Type B pancreatic cell (in vitro differentiated cells): ENCODE results near the gene YPEL2. TPM values are rescaled to one million over a fixed set of nuclear protein-coding genes. Genes with fewer than 3 reads are reported as not detected.

ENCODE experiments used
- DNase-seq: peaks from one replicate; pipeline ENCODE4 v3.0.0; 2021; ENCODE audit warnings: mixed read lengths; ENCODE audit not compliant: unreplicated experiment; ENCODE audit errors: extremely low spot score
- H3K27ac Mint-ChIP-seq: 2 replicates; pipeline ENCODE4 v1.8.0; 2021; ENCODE audit warnings: mild to moderate bottlenecking, mixed read lengths
- H3K27me3 Mint-ChIP-seq: 2 replicates; pipeline ENCODE4 v1.8.0; 2021; ENCODE audit warnings: mixed read lengths
- H3K36me3 Mint-ChIP-seq: 2 replicates; pipeline ENCODE4 v1.8.0; 2021; ENCODE audit warnings: mixed read lengths
- H3K4me1 Mint-ChIP-seq: one replicate; pipeline ENCODE4 v1.8.0; 2021; ENCODE audit warnings: mixed read lengths; ENCODE audit not compliant: unreplicated experiment
- H3K4me3 Mint-ChIP-seq: 2 replicates; pipeline ENCODE4 v1.8.0; 2021; ENCODE audit warnings: mild to moderate bottlenecking, mixed read lengths
- H3K9me3 Mint-ChIP-seq: 2 replicates; pipeline ENCODE4 v1.8.0; 2021; ENCODE audit warnings: mixed read lengths
- CTCF ChIP-seq: fragments of 200-600 bp; sonication (generic); conservative IDR thresholded peaks from 2 replicates; pipeline ENCODE4 v1.5.0; 2021; ENCODE audit warnings: antibody characterized with exemption, mild to moderate bottlenecking
- total RNA-seq: library from RNA; stranded (reverse); gene quantifications from 2 replicates; pipeline ENCODE4 v1.2.1, GENCODE V29; 2021; ENCODE audit warnings: low replicate concordance

YPEL2 gene
- total RNA-seq, 1 donor from 2014 or later = 14.7 TPM

GRCh38 chr17:59399914-59400313 is 68.5 kb downstream of the YPEL2 start:
- Mint-ChIP-seq H3K27ac (peak overlapping the region; percentile 23), H3K4me1 (peaks cover 19% of the 10 kb centered on the region), H3K4me3 (no peak overlapping the region), H3K9me3 (no peaks in the 10 kb centered on the region), H3K27me3 (no peaks in the 10 kb centered on the region), H3K36me3 (peaks cover 21% of the 10 kb centered on the region)
- DNase-seq = no peak
- TF ChIP-seq CTCF = no peak

GRCh38 chr17:59400858-59401257 is 69.4 kb downstream of the YPEL2 start:
- TF ChIP-seq CTCF = no peak
- Mint-ChIP-seq H3K4me3 (peak overlapping the region; percentile 34), H3K36me3 (peaks cover 21% of the 10 kb centered on the region), H3K27ac (no peak overlapping the region), H3K27me3 (no peaks in the 10 kb centered on the region), H3K4me1 (peaks cover 21% of the 10 kb centered on the region), H3K9me3 (no peaks in the 10 kb centered on the region)
- DNase-seq = no peak

DNA sequence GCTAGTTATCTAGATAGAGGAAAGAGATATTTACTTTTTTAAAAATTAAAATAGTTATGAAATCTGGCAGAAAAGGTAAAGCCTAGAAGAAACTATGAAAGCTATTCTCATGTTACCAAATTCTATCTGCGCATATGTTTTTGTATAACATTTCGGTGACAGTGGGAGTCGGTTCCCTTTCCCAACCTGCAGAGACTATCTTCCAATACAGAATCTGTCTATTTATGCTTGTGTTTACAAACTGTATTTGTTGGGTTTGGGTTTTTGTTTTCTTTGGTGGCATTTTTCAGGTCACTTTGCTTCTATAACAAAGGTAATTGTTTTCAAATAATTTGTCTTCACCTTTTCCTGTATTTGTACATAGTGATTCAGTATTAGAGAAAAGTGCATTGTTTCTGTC is 69.8 kb downstream of the YPEL2 start:
- no peaks in the 10 kb centered on the region for H3K9me3 Mint-ChIP-seq
- no peak for DNase-seq
- TF ChIP-seq CTCF = no peak
- peaks cover 18% of the 10 kb centered on the region for H3K36me3 Mint-ChIP-seq
- no peak overlapping the region for H3K27ac Mint-ChIP-seq
- H3K4me3 Mint-ChIP-seq = no peak overlapping the region
- H3K4me1 Mint-ChIP-seq = peaks cover 26% of the 10 kb centered on the region
- H3K27me3 Mint-ChIP-seq = no peaks in the 10 kb centered on the region

DNA sequence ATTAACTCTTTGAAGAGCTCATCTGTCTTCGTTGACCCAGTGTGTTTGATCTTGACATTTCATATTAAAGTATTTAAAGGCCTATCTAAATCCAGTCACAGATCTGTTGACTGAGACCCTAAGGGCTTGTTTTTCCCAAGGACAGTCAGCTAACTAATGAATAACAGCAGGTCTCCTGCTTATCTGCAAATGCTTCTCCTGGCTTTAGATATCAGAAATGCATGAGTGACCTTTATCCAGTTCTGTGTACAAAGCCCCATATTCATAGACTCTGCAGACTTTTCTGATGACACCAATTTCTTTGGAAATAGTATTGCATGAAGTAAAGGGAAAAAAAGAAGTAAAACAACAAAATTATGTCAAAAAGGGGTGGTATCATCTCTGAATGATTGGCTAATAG is 70.3 kb downstream of the YPEL2 start:
- TF ChIP-seq CTCF = no peak
- Mint-ChIP-seq H3K36me3 (peaks cover 16% of the 10 kb centered on the region), H3K27ac (no peak overlapping the region), H3K27me3 (no peaks in the 10 kb centered on the region), H3K4me1 (peaks cover 30% of the 10 kb centered on the region), H3K9me3 (no peaks in the 10 kb centered on the region), H3K4me3 (no peak overlapping the region)
- no peak for DNase-seq

GRCh38 chr17:59402760-59403159 is 71.3 kb downstream of the YPEL2 start:
- Mint-ChIP-seq H3K9me3 (no peaks in the 10 kb centered on the region), H3K4me1 (peaks cover 34% of the 10 kb centered on the region), H3K27ac (no peak overlapping the region), H3K27me3 (no peaks in the 10 kb centered on the region), H3K4me3 (no peak overlapping the region), H3K36me3 (peaks cover 9% of the 10 kb centered on the region)
- no peak for DNase-seq
- TF ChIP-seq CTCF = no peak

DNA sequence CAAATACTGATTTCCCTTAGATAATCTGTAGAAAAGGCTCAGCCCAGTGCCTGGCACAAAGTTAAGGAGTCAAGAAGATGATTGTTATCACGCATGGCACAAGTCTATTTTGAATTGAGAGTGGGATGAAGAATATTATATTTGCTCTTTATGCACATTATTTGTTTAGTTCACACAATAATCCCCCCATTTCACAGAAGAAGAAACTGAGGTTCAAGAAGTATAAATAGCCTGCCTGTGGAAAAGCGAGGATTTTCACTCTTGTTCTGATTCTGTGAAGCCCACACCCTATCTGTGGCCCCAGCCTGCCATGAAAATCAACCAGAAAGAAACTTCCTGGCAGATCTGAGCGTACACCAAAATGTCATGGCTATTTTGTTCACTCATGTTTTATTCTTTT is 73.0 kb downstream of the YPEL2 start:
- no peak for TF ChIP-seq CTCF
- H3K36me3 Mint-ChIP-seq = peaks cover 4% of the 10 kb centered on the region
- no peak overlapping the region for H3K27ac Mint-ChIP-seq
- no peak for DNase-seq
- peaks cover 39% of the 10 kb centered on the region for H3K4me1 Mint-ChIP-seq
- no peak overlapping the region for H3K4me3 Mint-ChIP-seq
- peaks cover 5% of the 10 kb centered on the region for H3K9me3 Mint-ChIP-seq
- H3K27me3 Mint-ChIP-seq = no peaks in the 10 kb centered on the region
